HUDEP-2 (cell line): Measurements from ENCODE around the gene FBXO9.
"Not testable (repeated sequence)": the region's sequence is repeated elsewhere in the genome, so short reads cannot be mapped to it uniquely, and the experiment has no call there.

Experiments used
- DNase-seq, 76 experiments: peaks; one replicate each; lab custom pipeline; 2025; ENCODE audit not compliant: unreplicated experiment in 76 of 76; lab: John Stamatoyannopoulos, UW

The FBXO9 gene

GRCh38 chr6:53045891-53046673 lies 19.1 kb upstream of the FBXO9 start:
- no peak for DNase-seq

- DNase-seq = peak in 4 of 76 experiments; percentile 21 to 46 (median 29)
These were observed 16.6 kb upstream of the FBXO9 start for GRCh38 chr6:53048431-53049195.

- no peak for DNase-seq
These were observed 15.8 kb upstream of the FBXO9 start for GRCh38 chr6:53049415-53049814.

GRCh38 chr6:53052152-53052551 lies 13.1 kb upstream of the FBXO9 start:
- DNase-seq = not testable (repeated sequence)

DNA sequence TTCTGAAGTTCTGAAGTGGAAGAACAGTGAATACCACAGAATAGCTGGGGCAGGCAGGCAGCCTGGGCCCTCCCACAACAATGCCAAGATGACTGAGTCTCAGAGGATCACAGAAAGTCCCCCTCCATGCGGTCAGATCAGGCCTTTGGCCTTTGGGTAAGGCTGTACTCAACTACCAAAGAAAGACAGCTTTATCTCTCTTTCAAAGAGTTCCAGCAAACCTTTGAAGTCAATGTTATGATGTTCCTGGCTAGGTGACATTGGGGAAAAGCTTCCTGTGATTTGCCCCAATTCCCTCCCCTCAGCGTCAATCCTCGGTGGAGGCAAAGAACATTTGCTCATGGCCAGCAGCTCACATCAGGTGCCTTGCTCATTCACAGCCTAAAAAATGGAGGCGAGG lies 10.7 kb upstream of the FBXO9 start:
- DNase-seq = no peak

- peak in 60 of 76 experiments; percentile 17 to 87 (median 60) for DNase-seq
These were observed 9.3 kb upstream of the FBXO9 start for GRCh38 chr6:53055873-53056272.

GRCh38 chr6:53056273-53056672 lies 8.9 kb upstream of the FBXO9 start:
- peak in 13 of 76 experiments; percentile 21 to 69 (median 53) for DNase-seq

- DNase-seq = no peak
These were observed 6.6 kb upstream of the FBXO9 start for GRCh38 chr6:53058388-53059195.

DNA sequence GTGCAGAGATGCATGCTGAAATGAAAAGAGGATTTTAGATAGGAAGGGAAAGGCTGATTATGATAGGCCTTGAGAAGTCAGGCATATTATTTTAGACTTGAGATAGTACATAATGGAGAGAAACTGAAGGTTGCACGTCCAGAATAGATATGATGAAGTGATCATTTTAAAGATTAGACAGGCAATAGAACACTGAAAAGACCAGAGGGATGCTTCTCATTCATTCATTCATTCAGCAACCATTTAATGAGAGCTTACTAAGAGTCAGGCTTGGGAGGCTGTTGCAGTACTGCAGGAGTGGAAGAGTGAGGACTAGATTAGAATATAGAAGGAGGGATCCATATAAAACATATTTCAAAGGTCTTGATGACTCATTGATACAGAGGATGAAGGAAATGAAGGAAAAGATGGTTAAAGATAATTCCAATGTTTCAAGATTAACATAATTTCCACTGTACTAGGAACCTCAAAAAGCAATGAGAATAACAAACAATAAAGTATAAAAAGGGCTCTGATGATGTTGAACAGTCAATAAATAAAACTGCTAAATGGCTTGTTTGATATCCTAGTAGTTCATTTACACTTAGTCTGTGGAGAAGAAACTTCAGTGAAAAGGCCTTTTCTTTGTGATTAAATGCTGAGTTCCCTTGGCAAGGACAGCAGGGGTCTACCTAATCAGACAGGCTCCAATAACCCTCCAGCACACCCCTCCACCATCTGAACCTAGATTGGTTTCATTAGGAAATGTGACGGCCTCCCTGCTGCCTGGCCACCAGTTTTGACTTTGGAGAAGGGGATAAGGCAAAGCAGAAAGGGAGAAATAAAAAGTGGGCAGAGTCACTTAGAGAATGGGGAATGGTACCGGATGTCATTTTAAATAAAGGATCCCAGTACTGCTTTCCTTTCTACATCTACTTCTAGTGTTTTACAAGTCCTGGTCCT lies 5.3 kb upstream of the FBXO9 start:
- peak in 4 of 76 experiments; percentile 20 to 44 (median 24) for DNase-seq

DNA sequence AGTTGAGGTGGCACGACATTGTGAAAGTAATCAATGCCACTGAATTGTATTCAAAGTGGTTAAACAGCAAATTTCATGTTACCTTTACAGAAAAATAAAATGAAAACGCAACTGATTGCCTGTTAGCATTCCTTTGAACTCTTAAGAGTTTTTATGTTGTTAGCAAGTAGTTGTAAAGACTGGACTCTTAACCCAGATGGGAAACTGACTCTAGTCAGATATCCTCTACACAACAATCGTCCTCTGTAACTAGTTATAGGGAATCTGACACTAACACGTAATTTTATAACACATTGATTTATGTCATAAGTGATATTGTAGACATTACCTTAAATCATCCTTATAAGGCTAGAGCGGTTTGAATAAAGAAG lies 3.0 kb upstream of the FBXO9 start:
- no peak for DNase-seq

DNA sequence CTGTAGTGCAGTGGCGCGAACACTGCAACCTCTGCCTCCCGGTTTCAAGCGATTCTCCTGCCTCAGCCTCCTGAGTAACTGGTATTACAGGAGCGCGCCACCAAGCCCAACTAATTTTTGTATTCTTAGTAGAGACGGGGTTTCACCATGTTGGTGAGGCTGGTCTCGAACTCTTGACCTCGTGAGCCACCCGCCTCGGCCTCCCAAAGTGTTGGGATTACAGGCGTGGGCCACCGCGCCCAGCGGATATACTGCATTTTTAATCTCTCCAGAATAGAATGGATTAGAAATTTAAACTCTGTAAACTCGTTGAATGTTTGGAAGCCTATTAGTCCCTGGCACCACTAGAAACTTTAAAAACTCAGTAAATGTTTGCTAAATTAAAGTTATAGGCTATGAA lies 949 bp upstream of the FBXO9 start:
- not testable (repeated sequence) for DNase-seq

DNA sequence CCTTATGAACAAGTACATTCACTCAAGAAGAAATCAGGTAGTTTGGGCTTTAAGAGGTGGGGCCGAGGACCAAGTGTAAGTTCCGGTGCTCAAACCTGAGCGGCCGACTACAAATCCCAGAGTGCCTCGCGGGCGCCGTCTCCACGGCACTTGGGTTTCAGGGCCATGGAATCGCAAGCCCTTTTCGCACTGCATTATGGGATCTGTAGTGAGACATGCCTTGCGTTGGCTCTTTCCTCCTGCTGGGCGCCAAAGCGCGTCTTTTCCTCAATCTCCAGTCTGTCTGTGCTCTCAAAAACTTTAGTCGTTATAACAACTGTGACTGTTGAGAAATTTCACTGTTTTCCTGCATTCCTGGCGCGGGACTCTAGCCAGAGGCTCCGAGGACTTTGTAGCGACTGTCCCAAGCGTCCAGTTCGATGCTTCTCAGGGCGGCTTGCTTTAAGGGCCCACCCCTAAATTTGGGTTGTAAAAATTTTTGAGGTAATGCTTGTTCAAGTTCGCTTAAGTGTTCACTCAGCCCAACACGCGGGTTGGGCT lies 408 bp upstream of the FBXO9 start:
- DNase-seq = peak; percentile 75 to 99 (median 96)

- peak in 47 of 76 experiments; percentile 26 to 63 (median 44) for DNase-seq
These were observed 843 bp downstream of the FBXO9 start for GRCh38 chr6:53066077-53066417.

DNA sequence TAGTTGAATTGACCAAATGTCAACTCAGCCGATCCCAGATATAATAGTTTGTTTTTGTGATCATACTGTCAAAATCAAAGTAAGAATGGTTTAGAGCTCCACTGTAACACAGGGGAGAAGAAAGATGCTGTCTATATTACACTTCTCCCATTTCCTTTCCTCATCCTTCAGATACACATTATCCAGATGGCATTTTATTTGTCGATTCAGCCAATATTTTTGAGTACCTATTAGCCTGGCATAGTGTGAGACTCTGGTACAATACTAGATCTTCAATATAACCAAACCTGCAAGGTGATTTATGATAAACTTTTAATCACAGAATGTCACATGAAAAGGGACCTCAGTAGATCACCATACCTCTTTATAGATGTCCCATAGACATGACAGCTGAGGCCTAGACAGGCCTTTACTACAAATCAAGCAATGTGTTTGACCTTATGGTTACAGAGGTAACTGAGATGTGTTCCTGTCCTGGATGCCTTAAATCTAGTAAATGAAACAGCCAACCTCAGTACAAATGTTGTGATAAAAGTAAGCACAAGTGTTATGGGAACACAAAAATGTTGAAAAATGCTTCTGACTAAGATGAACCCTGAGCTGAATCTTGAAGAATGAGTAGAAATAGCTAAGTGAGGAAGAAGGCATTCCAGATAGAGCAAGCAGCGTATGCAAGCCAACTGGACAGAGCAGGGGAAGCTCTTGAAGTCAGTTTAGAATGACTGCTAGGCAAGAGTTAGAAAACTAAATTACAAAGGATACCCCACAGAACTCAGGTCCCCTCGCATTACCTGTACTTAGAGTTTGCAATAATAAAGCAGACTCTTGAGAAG lies 1.9 kb downstream of the FBXO9 start:
- peak in 19 of 76 experiments; percentile 7 to 66 (median 41) for DNase-seq

- DNase-seq = peak in 60 of 76 experiments; percentile 14 to 92 (median 68)
These were observed 2.7 kb downstream of the FBXO9 start for GRCh38 chr6:53067849-53068361.

DNA sequence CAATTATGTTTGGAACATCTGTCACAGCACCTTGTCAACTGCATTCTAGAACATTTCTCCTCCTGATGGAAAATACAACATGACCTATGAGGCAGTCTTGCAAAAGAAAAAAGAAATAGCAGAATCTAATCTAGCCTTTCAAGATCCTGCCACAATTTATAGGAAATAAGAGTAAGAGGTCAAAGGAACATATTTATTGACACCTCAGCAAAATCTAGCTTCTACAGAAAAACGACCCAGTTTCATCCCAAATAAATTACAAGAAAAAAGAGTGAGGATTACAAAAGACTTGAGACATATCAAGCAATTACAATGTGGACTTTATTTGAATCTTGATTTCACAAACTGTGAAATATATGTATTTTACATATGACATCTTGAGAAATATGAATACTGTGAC lies 4.2 kb downstream of the FBXO9 start:
- no peak for DNase-seq

DNA sequence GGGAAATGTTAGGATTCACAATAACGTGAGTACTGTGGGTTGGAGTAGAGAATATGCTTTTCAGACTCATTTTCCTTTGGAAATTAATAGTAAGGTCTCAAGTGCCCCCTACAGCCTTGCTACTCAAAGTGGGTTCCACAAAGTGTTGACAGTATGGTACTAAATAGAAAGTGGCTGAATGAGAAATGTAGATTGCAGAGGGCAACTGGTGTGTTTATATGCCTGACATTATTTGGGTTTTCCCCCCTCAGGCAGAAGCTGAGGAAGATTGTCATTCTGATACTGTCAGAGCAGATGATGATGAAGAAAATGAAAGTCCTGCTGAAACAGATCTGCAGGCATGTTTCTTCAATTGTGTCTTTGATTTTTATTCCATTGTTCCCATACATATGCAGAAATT lies 5.6 kb downstream of the FBXO9 start:
- peak in 2 of 76 experiments; percentile 15 to 27 for DNase-seq

- DNase-seq = no peak
These were observed 9.1 kb downstream of the FBXO9 start for GRCh38 chr6:53074347-53074746.

GRCh38 chr6:53080813-53081212 lies 15.6 kb downstream of the FBXO9 start:
- DNase-seq = no peak
